PC-9 (cell line): ENCODE data around the gene PDE10A. TPM values are rescaled to one million over a fixed set of nuclear protein-coding genes. Genes with fewer than 3 reads are reported as not detected.

Experiments used
- BruUV-seq: library from RNA; stranded (reverse); fragments of 400-500 nt; replicated peaks from 2 replicates; lab custom pipeline; 2021; lab: Mats Ljungman, UMichigan
- CTCF ChIA-PET: fragments of 300-600 bp; sonication (Branson Sonifier 250); formaldehyde crosslinking; loops from one replicate; lab custom pipeline; 2022; ENCODE audit warnings: antibody characterized with exemption; lab: Charles Lee
- POLR2A ChIA-PET: fragments of 300-600 bp; sonication (Branson Sonifier 250); formaldehyde crosslinking; loops from one replicate; lab custom pipeline; 2022; ENCODE audit warnings: antibody characterized with exemption; ENCODE audit not compliant: unreplicated experiment; lab: Charles Lee
- DNase-seq, 2 experiments: peaks; one replicate each; pipeline versions ENCODE4 v3.0.0 to v3.0.0-alpha.2; 2015 to 2022; ENCODE audit warnings: mixed read lengths in 1 of 2
- H2AFZ ChIP-seq: fragments of 200-600 bp; sonication (generic); 2 replicates; pipeline ENCODE4 v1.8.1; 2017; ENCODE audit warnings: antibody characterized with exemption
- H3F3A ChIP-seq: fragments of 200-600 bp; sonication (generic); 2 replicates; pipeline ENCODE4 v1.8.1; 2017; ENCODE audit warnings: antibody characterized with exemption, mild to moderate bottlenecking, low read depth; ENCODE audit not compliant: insufficient read depth
- H3K27ac ChIP-seq: fragments of 200-600 bp; sonication (generic); 2 replicates; pipeline ENCODE4 v1.6.1; 2016; ENCODE audit warnings: mixed run types
- H3K27me3 ChIP-seq: fragments of 200-600 bp; sonication (generic); 2 replicates; pipeline ENCODE4 v1.6.1; 2016; ENCODE audit warnings: low read depth, mixed run types; ENCODE audit not compliant: insufficient read depth
- H3K36me3 ChIP-seq: fragments of 200-600 bp; sonication (generic); 2 replicates; pipeline ENCODE4 v1.6.1; 2016; ENCODE audit warnings: low read depth, mixed run types
- H3K4me1 ChIP-seq: fragments of 200-600 bp; sonication (generic); replicated peaks from 2 replicates; pipeline ENCODE4 v1.6.1; 2016; ENCODE audit warnings: mixed run types; ENCODE audit not compliant: insufficient read depth
- H3K4me2 ChIP-seq: fragments of 200-600 bp; sonication (generic); 2 replicates; pipeline ENCODE4 v1.6.1; 2017; ENCODE audit warnings: mixed run types
- H3K4me3 ChIP-seq: fragments of 200-600 bp; sonication (generic); 2 replicates; pipeline ENCODE4 v1.6.1; 2016; ENCODE audit warnings: mixed run types
- H3K79me2 ChIP-seq: fragments of 200-600 bp; sonication (generic); 2 replicates; pipeline ENCODE4 v1.6.1; 2017; ENCODE audit warnings: low read depth, mixed run types
- H3K9me2 ChIP-seq: fragments of 200-600 bp; sonication (generic); 2 replicates; pipeline ENCODE4 v1.8.1; 2017; ENCODE audit warnings: mild to moderate bottlenecking; ENCODE audit not compliant: insufficient read depth
- H3K9me3 ChIP-seq: fragments of 200-600 bp; sonication (generic); 2 replicates; pipeline ENCODE4 v1.8.1; 2016; ENCODE audit warnings: low read depth; ENCODE audit not compliant: insufficient read depth
- H4K20me1 ChIP-seq: fragments of 200-600 bp; sonication (generic); 2 replicates; pipeline ENCODE4 v1.8.1; 2017; ENCODE audit not compliant: insufficient read depth
- CTCF ChIP-seq: fragments of 200-600 bp; sonication (generic); conservative IDR thresholded peaks from 2 replicates; pipeline ENCODE4 v1.6.1; 2017; ENCODE audit warnings: mixed run types, antibody characterized with exemption, mild to moderate bottlenecking, moderate library complexity
- EZH2 ChIP-seq: fragments of 200-600 bp; sonication (generic); IDR thresholded peaks from 2 replicates; pipeline ENCODE4 v1.8.0; 2017; ENCODE audit warnings: antibody characterized with exemption, low read depth
- intact Hi-C: fragments of 100-400 bp; cut with micrococcal nuclease; formaldehyde crosslinking; loops from one replicate; pipeline ENCODE4 v1.10.0; 2022; ENCODE audit not compliant: unreplicated experiment
- total RNA-seq: library from RNA; stranded (reverse); gene quantifications from 2 replicates; pipeline ENCODE4 v1.2.3, GENCODE V29; 2021

PDE10A gene
- total RNA-seq, 1 experiment from 2014 or later: not detected

GRCh38 chr6:165514621-165515020 lies 148.4 kb downstream of the PDE10A start:
- H3F3A ChIP-seq: no peaks in the 10 kb centered on the region
- ChIA-PET CTCF (no interaction called here), POLR2A (no interaction called here)
- H3K36me3 ChIP-seq: no peaks in the 10 kb centered on the region
- intact Hi-C loops: no loop called here
- TF ChIP-seq CTCF (no peak), EZH2 (no peak)
- no peak overlapping the region for H3K4me2 ChIP-seq
- H3K79me2 ChIP-seq: no peaks in the 10 kb centered on the region
- DNase-seq: no peak
- no peaks in the 10 kb centered on the region for H3K9me2 ChIP-seq
- H4K20me1 ChIP-seq: no peaks in the 10 kb centered on the region
- H3K4me1 ChIP-seq: peaks cover 14% of the 10 kb centered on the region
- H3K27me3 ChIP-seq: no peaks in the 10 kb centered on the region
- H3K27ac ChIP-seq: no peak overlapping the region
- no peak overlapping the region for H3K4me3 ChIP-seq
- no peak overlapping the region for H2AFZ ChIP-seq
- no peaks in the 10 kb centered on the region for H3K9me3 ChIP-seq
- BruUV-seq: no TSS peak

GRCh38 chr6:165511807-165512206 lies 151.2 kb downstream of the PDE10A start:
- intact Hi-C loops: no loop called here
- POLR2A ChIA-PET: no interaction called here
- Histone ChIP-seq H3K79me2 (no peaks in the 10 kb centered on the region), H3F3A (no peaks in the 10 kb centered on the region), H3K9me2 (no peaks in the 10 kb centered on the region), H4K20me1 (no peaks in the 10 kb centered on the region), H3K27ac (no peak overlapping the region), H3K4me2 (no peak overlapping the region), H2AFZ (no peak overlapping the region; the same call in 1 of the 2 replicates), H3K27me3 (no peaks in the 10 kb centered on the region), H3K36me3 (no peaks in the 10 kb centered on the region), H3K9me3 (no peaks in the 10 kb centered on the region), H3K4me1 (peaks cover 13% of the 10 kb centered on the region), H3K4me3 (no peak overlapping the region)
- TF ChIP-seq CTCF (no peak), EZH2 (no peak)
- CTCF ChIA-PET: no interaction called here
- DNase-seq: no peak
- no TSS peak for BruUV-seq

- ChIA-PET POLR2A (no interaction called here), CTCF (no interaction called here)
- Histone ChIP-seq H3K4me1 (no peaks in the 10 kb centered on the region), H3K9me3 (no peaks in the 10 kb centered on the region), H3K36me3 (no peaks in the 10 kb centered on the region), H2AFZ (no peak overlapping the region), H3K4me3 (no peak overlapping the region), H3K9me2 (no peaks in the 10 kb centered on the region), H3K27me3 (no peaks in the 10 kb centered on the region), H3K27ac (no peak overlapping the region), H3K4me2 (no peak overlapping the region), H3F3A (no peaks in the 10 kb centered on the region), H4K20me1 (no peaks in the 10 kb centered on the region), H3K79me2 (no peaks in the 10 kb centered on the region)
- DNase-seq: no peak
- intact Hi-C loops: no loop called here
- TF ChIP-seq CTCF: no peak
- no peak for TF ChIP-seq EZH2
- no TSS peak for BruUV-seq
Measured at GRCh38 chr6:165508321-165508869, 154.6 kb downstream of the PDE10A start.
